KMS-11 (cell line): ENCODE measurements around the gene CCDC66.

Source experiments
- H2AFZ ChIP-seq: fragments of 200-600 bp; sonication (generic); 2 replicates; pipeline ENCODE4 v1.6.1; 2016; ENCODE audit warnings: antibody characterized with exemption, mixed run types, low read depth
- H3K27ac ChIP-seq: fragments of 200-600 bp; sonication (generic); 2 replicates; pipeline ENCODE4 v1.6.1; 2016; ENCODE audit warnings: mild to moderate bottlenecking, mixed run types
- H3K27me3 ChIP-seq: fragments of 200-600 bp; sonication (generic); 2 replicates; pipeline ENCODE4 v1.6.1; 2017; ENCODE audit warnings: mild to moderate bottlenecking, low read depth, mixed run types, moderate library complexity; ENCODE audit not compliant: insufficient read depth
- H3K36me3 ChIP-seq: fragments of 200-600 bp; sonication (generic); 2 replicates; pipeline ENCODE4 v1.6.1; 2017; ENCODE audit warnings: mild to moderate bottlenecking, mixed run types; ENCODE audit not compliant: insufficient read depth
- H3K4me1 ChIP-seq: fragments of 200-600 bp; sonication (generic); 2 replicates; pipeline ENCODE4 v1.6.1; 2016; ENCODE audit warnings: mild to moderate bottlenecking, low read depth, mixed run types; ENCODE audit not compliant: poor library complexity, severe bottlenecking
- H3K4me2 ChIP-seq: fragments of 200-600 bp; sonication (generic); 2 replicates; pipeline ENCODE4 v1.7.0; 2016; ENCODE audit warnings: mild to moderate bottlenecking, mixed run types
- H3K4me3 ChIP-seq: fragments of 200-600 bp; sonication (generic); IDR thresholded peaks from 2 replicates; pipeline ENCODE4 v1.6.1; 2017; ENCODE audit warnings: low read depth, low read length, mixed read lengths; ENCODE audit not compliant: insufficient read depth
- H3K79me2 ChIP-seq: fragments of 200-600 bp; sonication (generic); 2 replicates; pipeline ENCODE4 v1.6.1; 2016; ENCODE audit warnings: low read depth, mixed run types; ENCODE audit not compliant: insufficient read depth
- H3K9ac ChIP-seq: fragments of 200-600 bp; sonication (generic); 2 replicates; pipeline ENCODE4 v1.6.1; 2016; ENCODE audit warnings: mild to moderate bottlenecking, mixed run types
- H4K20me1 ChIP-seq: fragments of 200-600 bp; sonication (generic); 2 replicates; pipeline ENCODE4 v1.6.1; 2016; ENCODE audit warnings: mild to moderate bottlenecking, mixed run types; ENCODE audit not compliant: insufficient read depth
- CTCF ChIP-seq: fragments of 200-600 bp; sonication (generic); conservative IDR thresholded peaks from 2 replicates; pipeline ENCODE4 v1.6.1; 2017; ENCODE audit warnings: low read depth, mild to moderate bottlenecking, antibody characterized with exemption, low read length, moderate library complexity, mixed read lengths

CCDC66 gene

GRCh38 chr3:56556908-56557830 is at the start of gene CCDC66:
Gene CCDC66 (plus strand): TSS chr3:56557175. CDS start chr3:56557243, 68 bp downstream.
- TF ChIP-seq CTCF: peak; percentile 68
- H3K79me2 ChIP-seq: peaks cover 17% of the 10 kb centered on the region
- H3K36me3 ChIP-seq: peaks cover 4% of the 10 kb centered on the region; the same call in 1 of the 2 replicates
- peaks cover 14% of the 10 kb centered on the region for H3K4me1 ChIP-seq
- H3K9ac ChIP-seq: peak within 1 kb of the TSS; percentile 95
- peak within 1 kb of the TSS; percentile 98 for H3K27ac ChIP-seq
- H4K20me1 ChIP-seq: no peaks in the 10 kb centered on the region
- H2AFZ ChIP-seq: peak within 1 kb of the TSS; percentile 96
- H3K4me2 ChIP-seq: peak within 1 kb of the TSS; percentile 48
- no peaks in the 10 kb centered on the region for H3K27me3 ChIP-seq
- H3K4me3 ChIP-seq: no peak within 1 kb of the TSS

- Histone ChIP-seq H3K9ac (no peak overlapping the region), H3K4me2 (no peak overlapping the region), H3K27me3 (no peaks in the 10 kb centered on the region), H3K36me3 (no peaks in the 10 kb centered on the region), H3K4me3 (no peak overlapping the region), H4K20me1 (no peaks in the 10 kb centered on the region), H3K79me2 (no peaks in the 10 kb centered on the region), H3K27ac (no peak overlapping the region), H2AFZ (no peak overlapping the region), H3K4me1 (no peaks in the 10 kb centered on the region)
- TF ChIP-seq CTCF: no peak
Measured at GRCh38 chr3:56519641-56520040, 37.3 kb upstream of the CCDC66 start.

- H3K27ac ChIP-seq: no peak overlapping the region
- H4K20me1 ChIP-seq: no peaks in the 10 kb centered on the region
- H3K9ac ChIP-seq: no peak overlapping the region
- H3K4me2 ChIP-seq: no peak overlapping the region
- H2AFZ ChIP-seq: no peak overlapping the region
- no peak for TF ChIP-seq CTCF
- no peaks in the 10 kb centered on the region for H3K27me3 ChIP-seq
- no peak overlapping the region for H3K4me3 ChIP-seq
- no peaks in the 10 kb centered on the region for H3K4me1 ChIP-seq
- H3K36me3 ChIP-seq: no peaks in the 10 kb centered on the region
- H3K79me2 ChIP-seq: no peaks in the 10 kb centered on the region
Measured at GRCh38 chr3:56522374-56522773, 34.6 kb upstream of the CCDC66 start.

GRCh38 chr3:56525291-56525690 is 31.7 kb upstream of the CCDC66 start:
- no peak for TF ChIP-seq CTCF
- no peaks in the 10 kb centered on the region for H3K36me3 ChIP-seq
- no peaks in the 10 kb centered on the region for H3K27me3 ChIP-seq
- no peaks in the 10 kb centered on the region for H4K20me1 ChIP-seq
- H3K4me3 ChIP-seq: no peak overlapping the region
- no peaks in the 10 kb centered on the region for H3K79me2 ChIP-seq
- no peak overlapping the region for H3K4me2 ChIP-seq
- no peaks in the 10 kb centered on the region for H3K4me1 ChIP-seq
- H3K27ac ChIP-seq: no peak overlapping the region
- H2AFZ ChIP-seq: no peak overlapping the region
- no peak overlapping the region for H3K9ac ChIP-seq
